ENCODE measurements around the gene RFX4.

The RFX4 gene

GRCh38 chr12:106769078-106769477 is 186.3 kb downstream of the RFX4 start:
- Mint-ChIP-seq H3K27me3 (peaks cover 6% of the 10 kb centered on the region), H3K9me3 (no peaks in the 10 kb centered on the region), H3K4me3 (no peak overlapping the region), H3K36me3 (no peaks in the 10 kb centered on the region), H3K27ac (no peak overlapping the region), H3K4me1 (peaks cover 4% of the 10 kb centered on the region)
- ATAC-seq (ENCODE audit: low read depth) = no peak
- no peak for DNase-seq (ENCODE audit: low spot score in 2 of 2)

- Mint-ChIP-seq H3K36me3 (peaks cover 3% of the 10 kb centered on the region), H3K27ac (no peak overlapping the region), H3K4me1 (peaks cover 8% of the 10 kb centered on the region), H3K27me3 (peaks cover 6% of the 10 kb centered on the region), H3K9me3 (no peaks in the 10 kb centered on the region), H3K4me3 (no peak overlapping the region)
- no peak for DNase-seq (ENCODE audit: low spot score in 2 of 2)
- ATAC-seq (ENCODE audit: low read depth) = no peak
Measured at GRCh38 chr12:106769546-106769945, 186.7 kb downstream of the RFX4 start.

- Mint-ChIP-seq H3K27ac (no peak overlapping the region), H3K4me1 (peaks cover 19% of the 10 kb centered on the region), H3K9me3 (no peaks in the 10 kb centered on the region), H3K36me3 (peaks cover 3% of the 10 kb centered on the region), H3K4me3 (no peak overlapping the region), H3K27me3 (peaks cover 4% of the 10 kb centered on the region)
- DNase-seq (ENCODE audit: low spot score in 2 of 2) (no peak), ATAC-seq (ENCODE audit: low read depth) (no peak)
Measured at GRCh38 chr12:106771425-106771824, 188.6 kb downstream of the RFX4 start.

GRCh38 chr12:106773286-106774004 is 190.6 kb downstream of the RFX4 start:
- peak in 1 of 2 donors; percentile 21 for DNase-seq (ENCODE audit: low spot score in 2 of 2)
- H3K27me3 Mint-ChIP-seq = peaks cover 2% of the 10 kb centered on the region
- peaks cover 26% of the 10 kb centered on the region for H3K4me1 Mint-ChIP-seq
- ATAC-seq (ENCODE audit: low read depth) = no peak
- peak overlapping the region; percentile 96 for H3K27ac Mint-ChIP-seq
- peaks cover 3% of the 10 kb centered on the region for H3K36me3 Mint-ChIP-seq
- H3K4me3 Mint-ChIP-seq = peak overlapping the region; percentile 100
- no peaks in the 10 kb centered on the region for H3K9me3 Mint-ChIP-seq

GRCh38 chr12:106774005-106774807 is 191.4 kb downstream of the RFX4 start, which contains the start of gene RIC8B:
Gene RIC8B (plus strand): TSS chr12:106774682. CDS start chr12:106774746, 64 bp downstream.
- Mint-ChIP-seq H3K9me3 (no peaks in the 10 kb centered on the region), H3K27me3 (peaks cover 2% of the 10 kb centered on the region), H3K36me3 (peaks cover 3% of the 10 kb centered on the region), H3K4me3 (peak within 1 kb of the TSS; percentile 100), H3K27ac (peak within 1 kb of the TSS; percentile 96), H3K4me1 (peaks cover 26% of the 10 kb centered on the region)
- ATAC-seq (ENCODE audit: low read depth) = peak; percentile 84
- DNase-seq (ENCODE audit: low spot score in 2 of 2) = peak; percentile 51 to 67

- H3K9me3 Mint-ChIP-seq = no peaks in the 10 kb centered on the region
- peaks cover 3% of the 10 kb centered on the region for H3K36me3 Mint-ChIP-seq
- peak overlapping the region; percentile 100 for H3K4me3 Mint-ChIP-seq
- peaks cover 26% of the 10 kb centered on the region for H3K4me1 Mint-ChIP-seq
- DNase-seq (ENCODE audit: low spot score in 2 of 2) (peak in 1 of 2 donors; percentile 22), ATAC-seq (ENCODE audit: low read depth) (no peak)
- H3K27ac Mint-ChIP-seq = peak overlapping the region; percentile 96
- H3K27me3 Mint-ChIP-seq = no peaks in the 10 kb centered on the region
Measured at GRCh38 chr12:106774808-106775524, 192.2 kb downstream of the RFX4 start.

- DNase-seq (ENCODE audit: low spot score in 2 of 2) (no peak), ATAC-seq (ENCODE audit: low read depth) (no peak)
- no peaks in the 10 kb centered on the region for H3K27me3 Mint-ChIP-seq
- H3K27ac Mint-ChIP-seq = no peak overlapping the region
- peaks cover 8% of the 10 kb centered on the region for H3K36me3 Mint-ChIP-seq
- H3K9me3 Mint-ChIP-seq = no peaks in the 10 kb centered on the region
- H3K4me1 Mint-ChIP-seq = peaks cover 30% of the 10 kb centered on the region
- H3K4me3 Mint-ChIP-seq = no peak overlapping the region
Measured at GRCh38 chr12:106776897-106777296, 194.1 kb downstream of the RFX4 start.

GRCh38 chr12:106780010-106780631 is 197.3 kb downstream of the RFX4 start:
- Mint-ChIP-seq H3K9me3 (no peaks in the 10 kb centered on the region), H3K4me1 (peaks cover 26% of the 10 kb centered on the region), H3K27me3 (no peaks in the 10 kb centered on the region), H3K36me3 (peaks cover 19% of the 10 kb centered on the region), H3K27ac (no peak overlapping the region), H3K4me3 (no peak overlapping the region)
- DNase-seq (ENCODE audit: low spot score in 2 of 2) (no peak), ATAC-seq (ENCODE audit: low read depth) (no peak)

GRCh38 chr12:106782619-106783018 is 199.8 kb downstream of the RFX4 start:
- Mint-ChIP-seq H3K36me3 (peaks cover 25% of the 10 kb centered on the region), H3K9me3 (peaks cover 2% of the 10 kb centered on the region), H3K4me3 (no peak overlapping the region), H3K27me3 (no peaks in the 10 kb centered on the region), H3K27ac (no peak overlapping the region), H3K4me1 (peaks cover 15% of the 10 kb centered on the region)
- no peak for DNase-seq (ENCODE audit: low spot score in 2 of 2)
- no peak for ATAC-seq (ENCODE audit: low read depth)

- Mint-ChIP-seq H3K4me3 (no peak overlapping the region), H3K27ac (no peak overlapping the region), H3K9me3 (peaks cover 2% of the 10 kb centered on the region), H3K4me1 (peaks cover 15% of the 10 kb centered on the region), H3K27me3 (no peaks in the 10 kb centered on the region), H3K36me3 (peaks cover 30% of the 10 kb centered on the region)
- ATAC-seq (ENCODE audit: low read depth) (no peak), DNase-seq (ENCODE audit: low spot score in 2 of 2) (no peak)
Measured at GRCh38 chr12:106783515-106783914, 200.7 kb downstream of the RFX4 start.

GRCh38 chr12:106790020-106790419 is 207.2 kb downstream of the RFX4 start:
- H3K27ac Mint-ChIP-seq = no peak overlapping the region
- peaks cover 30% of the 10 kb centered on the region for H3K36me3 Mint-ChIP-seq
- peaks cover 8% of the 10 kb centered on the region for H3K4me1 Mint-ChIP-seq
- H3K4me3 Mint-ChIP-seq = no peak overlapping the region
- ATAC-seq (ENCODE audit: low read depth) (no peak), DNase-seq (ENCODE audit: low spot score in 2 of 2) (no peak)
- H3K27me3 Mint-ChIP-seq = no peaks in the 10 kb centered on the region
- peaks cover 2% of the 10 kb centered on the region for H3K9me3 Mint-ChIP-seq

- Mint-ChIP-seq H3K36me3 (peaks cover 29% of the 10 kb centered on the region), H3K27ac (no peak overlapping the region), H3K4me1 (peaks cover 8% of the 10 kb centered on the region), H3K9me3 (peaks cover 2% of the 10 kb centered on the region), H3K4me3 (no peak overlapping the region), H3K27me3 (no peaks in the 10 kb centered on the region)
- ATAC-seq (ENCODE audit: low read depth) = no peak
- DNase-seq (ENCODE audit: low spot score in 2 of 2) = no peak
Measured at GRCh38 chr12:106791531-106791930, 208.7 kb downstream of the RFX4 start.

GRCh38 chr12:106794369-106794768 is 211.6 kb downstream of the RFX4 start:
- Mint-ChIP-seq H3K4me3 (no peak overlapping the region), H3K9me3 (no peaks in the 10 kb centered on the region)
- no peak for DNase-seq (ENCODE audit: low spot score in 2 of 2)

More at GRCh38 chr12:106794369-106794768, 211.6 kb downstream of the RFX4 start:
- no peak for ATAC-seq (ENCODE audit: low read depth)
- Mint-ChIP-seq H3K36me3 (peaks cover 14% of the 10 kb centered on the region), H3K4me1 (peaks cover 5% of the 10 kb centered on the region), H3K27ac (no peak overlapping the region), H3K27me3 (no peaks in the 10 kb centered on the region)
